T-helper 2 cell treated with Interferon-gamma antibody and Interleukin-4, amounts not matched to agents 5 μg/mL and 100 μg/mL, for 36 hours (primary cell): ENCODE data around the gene G6PC3.

Experiments used
- DNase-seq: peaks from one replicate; pipeline ENCODE4 v3.0.0; 2021; ENCODE audit warnings: low spot score
- H3K27ac Mint-ChIP-seq: one replicate; pipeline ENCODE4 v1.8.0; 2021; ENCODE audit warnings: mild to moderate bottlenecking, mixed read lengths
- H3K27me3 Mint-ChIP-seq: one replicate; pipeline ENCODE4 v1.8.0; 2021; ENCODE audit warnings: low read depth, mixed read lengths
- H3K36me3 Mint-ChIP-seq: one replicate; pipeline ENCODE4 v1.8.0; 2021; ENCODE audit warnings: low read depth, mixed read lengths
- H3K4me1 Mint-ChIP-seq: one replicate; pipeline ENCODE4 v1.8.0; 2021; ENCODE audit warnings: low read depth, mixed read lengths
- H3K4me3 Mint-ChIP-seq: one replicate; pipeline ENCODE4 v1.8.0; 2022; ENCODE audit warnings: mild to moderate bottlenecking, moderate library complexity, mixed read lengths
- H3K9me3 Mint-ChIP-seq: one replicate; pipeline ENCODE4 v1.8.0; 2021; ENCODE audit warnings: mixed read lengths

The G6PC3 gene

GRCh38 chr17:44069974-44070454 is 521 bp upstream of the G6PC3 start:
- DNase-seq = no peak
- Mint-ChIP-seq H3K27ac (peak overlapping the region; percentile 93), H3K4me1 (peaks cover 32% of the 10 kb centered on the region)

GRCh38 chr17:44071198-44071520 is 624 bp downstream of the G6PC3 start:
- peaks cover 1% of the 10 kb centered on the region for H3K36me3 Mint-ChIP-seq
- H3K27ac Mint-ChIP-seq = peak overlapping the region; percentile 93
- no peak for DNase-seq
- no peaks in the 10 kb centered on the region for H3K27me3 Mint-ChIP-seq
- peak overlapping the region; percentile 96 for H3K4me3 Mint-ChIP-seq
- no peaks in the 10 kb centered on the region for H3K9me3 Mint-ChIP-seq
- peaks cover 28% of the 10 kb centered on the region for H3K4me1 Mint-ChIP-seq

More at GRCh38 chr17:44069974-44070454, 521 bp upstream of the G6PC3 start:
- Mint-ChIP-seq H3K36me3 (no peaks in the 10 kb centered on the region), H3K9me3 (no peaks in the 10 kb centered on the region), H3K4me3 (peak overlapping the region; percentile 96), H3K27me3 (no peaks in the 10 kb centered on the region)

GRCh38 chr17:44071772-44072171 is 1.2 kb downstream of the G6PC3 start:
- Mint-ChIP-seq H3K27me3 (no peaks in the 10 kb centered on the region), H3K27ac (peak overlapping the region; percentile 93), H3K4me3 (peak overlapping the region; percentile 96), H3K36me3 (peaks cover 1% of the 10 kb centered on the region), H3K9me3 (no peaks in the 10 kb centered on the region), H3K4me1 (peaks cover 24% of the 10 kb centered on the region)
- no peak for DNase-seq

- Mint-ChIP-seq H3K27ac (no peak overlapping the region), H3K27me3 (no peaks in the 10 kb centered on the region), H3K4me3 (no peak overlapping the region), H3K36me3 (peaks cover 1% of the 10 kb centered on the region), H3K4me1 (peaks cover 20% of the 10 kb centered on the region), H3K9me3 (no peaks in the 10 kb centered on the region)
- no peak for DNase-seq
These were observed 3.8 kb downstream of the G6PC3 start for GRCh38 chr17:44074231-44074910.

- Mint-ChIP-seq H3K36me3 (peaks cover 1% of the 10 kb centered on the region), H3K27ac (no peak overlapping the region), H3K27me3 (no peaks in the 10 kb centered on the region), H3K9me3 (no peaks in the 10 kb centered on the region), H3K4me3 (no peak overlapping the region), H3K4me1 (peaks cover 18% of the 10 kb centered on the region)
- DNase-seq = no peak
These were observed 4.4 kb downstream of the G6PC3 start for GRCh38 chr17:44074911-44075285.

GRCh38 chr17:44075598-44076293 is 5.2 kb downstream of the G6PC3 start:
- Mint-ChIP-seq H3K9me3 (no peaks in the 10 kb centered on the region), H3K4me3 (no peak overlapping the region), H3K36me3 (peaks cover 4% of the 10 kb centered on the region), H3K27me3 (no peaks in the 10 kb centered on the region), H3K4me1 (peaks cover 11% of the 10 kb centered on the region), H3K27ac (no peak overlapping the region)
- no peak for DNase-seq

- no peaks in the 10 kb centered on the region for H3K9me3 Mint-ChIP-seq
- peaks cover 2% of the 10 kb centered on the region for H3K4me1 Mint-ChIP-seq
- H3K36me3 Mint-ChIP-seq = peaks cover 4% of the 10 kb centered on the region
- H3K27ac Mint-ChIP-seq = no peak overlapping the region
- no peak overlapping the region for H3K4me3 Mint-ChIP-seq
- no peaks in the 10 kb centered on the region for H3K27me3 Mint-ChIP-seq
- no peak for DNase-seq
These were observed 6.4 kb downstream of the G6PC3 start for GRCh38 chr17:44076716-44077594.

- Mint-ChIP-seq H3K36me3 (peaks cover 8% of the 10 kb centered on the region), H3K27ac (no peak overlapping the region), H3K27me3 (no peaks in the 10 kb centered on the region), H3K9me3 (no peaks in the 10 kb centered on the region), H3K4me3 (no peak overlapping the region), H3K4me1 (no peaks in the 10 kb centered on the region)
- DNase-seq = no peak
These were observed 7.0 kb downstream of the G6PC3 start for GRCh38 chr17:44077595-44077909.

- no peak overlapping the region for H3K4me3 Mint-ChIP-seq
- no peak overlapping the region for H3K27ac Mint-ChIP-seq
- no peaks in the 10 kb centered on the region for H3K4me1 Mint-ChIP-seq
- H3K9me3 Mint-ChIP-seq = no peaks in the 10 kb centered on the region
- no peaks in the 10 kb centered on the region for H3K27me3 Mint-ChIP-seq
- H3K36me3 Mint-ChIP-seq = peaks cover 9% of the 10 kb centered on the region
- no peak for DNase-seq
These were observed 7.9 kb downstream of the G6PC3 start for GRCh38 chr17:44078412-44078811.

- Mint-ChIP-seq H3K27me3 (no peaks in the 10 kb centered on the region), H3K9me3 (no peaks in the 10 kb centered on the region), H3K4me3 (no peak overlapping the region), H3K4me1 (no peaks in the 10 kb centered on the region), H3K27ac (no peak overlapping the region), H3K36me3 (peaks cover 11% of the 10 kb centered on the region)
- no peak for DNase-seq
These were observed 9.6 kb downstream of the G6PC3 start for GRCh38 chr17:44079877-44080821.

GRCh38 chr17:44081681-44082080 is 11.1 kb downstream of the G6PC3 start:
- no peaks in the 10 kb centered on the region for H3K27me3 Mint-ChIP-seq
- no peak overlapping the region for H3K27ac Mint-ChIP-seq
- peaks cover 9% of the 10 kb centered on the region for H3K36me3 Mint-ChIP-seq

GRCh38 chr17:44082256-44082927 is 11.9 kb downstream of the G6PC3 start:
- Mint-ChIP-seq H3K4me1 (peaks cover 4% of the 10 kb centered on the region), H3K4me3 (no peak overlapping the region)

More at GRCh38 chr17:44081681-44082080, 11.1 kb downstream of the G6PC3 start:
- Mint-ChIP-seq H3K9me3 (no peaks in the 10 kb centered on the region), H3K4me1 (no peaks in the 10 kb centered on the region), H3K4me3 (no peak overlapping the region)
- DNase-seq = no peak

More at GRCh38 chr17:44082256-44082927, 11.9 kb downstream of the G6PC3 start:
- Mint-ChIP-seq H3K36me3 (peaks cover 9% of the 10 kb centered on the region), H3K27me3 (no peaks in the 10 kb centered on the region), H3K9me3 (no peaks in the 10 kb centered on the region), H3K27ac (no peak overlapping the region)
- no peak for DNase-seq
